BJ (cell line): ENCODE measurements around the gene SLC38A10. TPM values are rescaled to one million over a fixed set of nuclear protein-coding genes. Genes with fewer than 3 reads are reported as not detected.

ENCODE experiments used
- CTCF ChIA-PET: fragments of 350-600 bp; formaldehyde crosslinking; extraction: SDS; loops from one replicate; lab custom pipeline; 2021; ENCODE audit warnings: antibody characterized with exemption, inconsistent platforms; lab: Yijun Ruan, JAX
- POLR2A ChIA-PET: fragments of 300-600 bp; sonication (Branson Sonifier 250); formaldehyde crosslinking; extraction: SDS; loops from one replicate; lab custom pipeline; 2021; ENCODE audit warnings: antibody characterized with exemption; lab: Charles Lee
- DNase-seq: peaks from one replicate; pipeline ENCODE4 v3.0.0-alpha.2; 2011; ENCODE audit warnings: low read depth
- H3K27me3 ChIP-seq: 2 replicates; pipeline ENCODE4 v1.6.0; 2011; ENCODE audit warnings: low read length; ENCODE audit not compliant: control insufficient read depth, insufficient read depth
- H3K36me3 ChIP-seq: 2 replicates; pipeline ENCODE4 v1.5.1; 2011; ENCODE audit warnings: low read length; ENCODE audit not compliant: control insufficient read depth, insufficient read depth
- H3K4me3 ChIP-seq: 2 replicates; pipeline ENCODE4 v1.5.1; 2011; ENCODE audit warnings: low read depth, mild to moderate bottlenecking, control low read depth, low read length
- polyA plus RNA-seq: library from polyadenylated mRNA; depleted of rRNA; stranded (reverse); fragments of >200 nt; gene quantifications from 2 replicates; pipeline ENCODE4 v1.2.3, GENCODE V29; 2011
- TF ChIP-seq, protein P1 (sequence below): IDR thresholded peaks from 2 replicates; pipeline ENCODE4 v1.5.1; 2011; ENCODE audit warnings: low read depth, mild to moderate bottlenecking, control low read depth, inconsistent platforms, low read length, moderate library complexity; ENCODE audit not compliant: insufficient read depth

The SLC38A10 gene
- polyA plus RNA-seq, 1 experiment: 55.4 TPM

DNA sequence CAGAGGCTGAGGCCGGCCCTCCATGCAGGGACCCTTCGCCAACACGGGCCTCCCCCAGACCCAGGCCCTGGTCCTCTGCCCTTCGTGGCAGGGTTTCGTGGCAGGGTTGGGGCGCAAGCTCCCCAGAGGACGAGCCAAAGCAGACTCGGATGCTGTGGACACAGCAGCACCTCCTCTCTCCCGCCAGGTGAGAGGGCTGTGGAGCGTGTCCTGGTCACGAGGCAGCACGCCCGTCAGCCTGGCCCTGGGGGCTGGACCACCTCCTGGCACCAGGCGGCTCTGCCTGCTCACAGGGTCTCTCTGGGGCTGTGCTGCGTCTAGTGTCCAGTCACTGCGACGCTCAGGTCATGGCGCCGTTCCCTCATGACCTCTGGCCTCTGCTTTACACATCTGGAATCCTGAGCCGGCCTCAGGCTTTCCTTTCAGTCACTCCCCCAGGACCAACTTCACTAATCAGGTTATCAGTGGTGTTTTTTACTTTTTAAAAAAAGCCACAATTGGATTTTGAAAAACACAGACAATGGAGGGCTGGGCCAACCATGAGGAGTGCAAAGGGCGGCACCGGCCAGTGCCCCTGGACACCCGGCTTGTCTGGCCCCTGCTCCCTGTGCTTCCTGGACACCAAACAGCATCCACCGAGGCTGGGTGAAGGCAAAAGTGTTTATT is 50.6 kb downstream of the SLC38A10 start:
- Histone ChIP-seq H3K27me3 (no peaks in the 10 kb centered on the region), H3K36me3 (peaks cover 25% of the 10 kb centered on the region), H3K4me3 (no peak overlapping the region)
- POLR2A ChIA-PET: no interaction called here
- CTCF ChIA-PET: interaction anchor here (0.6 kb wide), 1 partner anchor 252 kb away, joined by 3 read pairs; no protein-coding TSS in a partner anchor
- TF ChIP-seq, protein P1, sequence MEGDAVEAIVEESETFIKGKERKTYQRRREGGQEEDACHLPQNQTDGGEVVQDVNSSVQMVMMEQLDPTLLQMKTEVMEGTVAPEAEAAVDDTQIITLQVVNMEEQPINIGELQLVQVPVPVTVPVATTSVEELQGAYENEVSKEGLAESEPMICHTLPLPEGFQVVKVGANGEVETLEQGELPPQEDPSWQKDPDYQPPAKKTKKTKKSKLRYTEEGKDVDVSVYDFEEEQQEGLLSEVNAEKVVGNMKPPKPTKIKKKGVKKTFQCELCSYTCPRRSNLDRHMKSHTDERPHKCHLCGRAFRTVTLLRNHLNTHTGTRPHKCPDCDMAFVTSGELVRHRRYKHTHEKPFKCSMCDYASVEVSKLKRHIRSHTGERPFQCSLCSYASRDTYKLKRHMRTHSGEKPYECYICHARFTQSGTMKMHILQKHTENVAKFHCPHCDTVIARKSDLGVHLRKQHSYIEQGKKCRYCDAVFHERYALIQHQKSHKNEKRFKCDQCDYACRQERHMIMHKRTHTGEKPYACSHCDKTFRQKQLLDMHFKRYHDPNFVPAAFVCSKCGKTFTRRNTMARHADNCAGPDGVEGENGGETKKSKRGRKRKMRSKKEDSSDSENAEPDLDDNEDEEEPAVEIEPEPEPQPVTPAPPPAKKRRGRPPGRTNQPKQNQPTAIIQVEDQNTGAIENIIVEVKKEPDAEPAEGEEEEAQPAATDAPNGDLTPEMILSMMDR: no peak
- no peak for DNase-seq

DNA sequence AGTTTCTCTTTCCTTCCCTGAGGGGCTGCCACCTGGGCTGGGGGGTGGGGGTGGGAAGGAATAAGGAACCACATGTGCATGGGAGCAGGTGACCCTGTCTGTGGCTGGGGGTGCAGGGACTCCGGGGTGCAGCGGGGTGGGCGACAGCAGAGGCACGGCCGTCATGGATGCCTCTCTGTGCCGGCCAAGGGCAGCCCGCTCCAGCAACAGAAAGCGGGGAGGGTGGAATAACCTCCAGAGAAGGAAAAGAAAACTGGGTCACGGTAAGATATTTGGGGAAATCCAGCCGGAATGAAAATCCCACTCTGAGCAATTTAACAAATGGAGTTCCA is 51.8 kb downstream of the SLC38A10 start:
- no peak for DNase-seq
- POLR2A ChIA-PET: no interaction called here
- CTCF ChIA-PET: no interaction called here

DNA sequence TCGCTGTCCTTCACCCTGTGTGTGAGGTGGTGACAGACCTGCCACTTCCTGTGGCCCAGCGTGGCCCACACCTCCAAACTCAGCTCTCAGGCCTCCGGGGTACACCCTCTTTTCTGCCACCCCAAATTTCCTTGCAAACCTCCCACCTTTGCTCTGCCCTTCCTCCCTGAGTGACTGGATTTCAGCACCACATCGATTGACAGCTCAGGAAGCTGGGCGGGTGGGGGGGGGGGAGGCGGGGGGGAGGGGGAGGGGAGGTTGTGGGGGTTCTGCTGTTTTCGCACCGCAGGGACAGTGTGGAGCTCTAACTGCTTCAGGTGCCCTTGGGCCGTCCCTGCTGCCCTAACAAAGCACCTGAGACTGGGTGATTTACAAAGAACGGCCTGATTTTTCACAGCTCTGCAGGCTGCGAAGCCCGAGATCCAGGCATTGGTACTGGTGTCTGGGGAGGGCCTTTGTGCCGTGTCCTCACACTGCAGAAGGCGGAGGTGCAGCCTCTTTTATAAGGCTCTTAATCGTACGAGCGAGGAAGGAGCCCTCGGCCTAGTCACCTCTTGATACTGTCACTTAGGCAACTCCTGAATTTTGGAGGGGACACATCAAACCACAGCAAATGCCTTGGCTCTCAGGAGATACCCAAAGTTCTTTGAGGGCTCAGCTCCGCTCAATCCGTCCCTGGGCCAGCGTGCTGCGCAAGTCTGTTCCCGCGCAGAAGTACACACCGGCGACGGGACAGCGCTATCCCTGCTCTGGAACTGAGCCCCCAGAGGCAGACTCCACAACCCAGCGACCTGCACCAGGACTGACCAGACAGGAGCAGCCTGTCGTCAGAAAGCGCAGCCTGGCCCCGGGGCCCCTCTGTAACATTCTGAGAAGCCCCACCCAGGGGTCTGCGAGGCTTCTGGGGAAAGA is 52.4 kb downstream of the SLC38A10 start:
- POLR2A ChIA-PET: no interaction called here
- TF ChIP-seq, protein P1: no peak
- Histone ChIP-seq H3K4me3 (no peak overlapping the region), H3K27me3 (no peaks in the 10 kb centered on the region), H3K36me3 (peaks cover 22% of the 10 kb centered on the region)
- no peak for DNase-seq
- CTCF ChIA-PET: interaction anchor here (0.7 to 1.5 kb wide), 3 partner anchors 10 to 242 kb away, joined by 3 to 8 read pairs (median 3); no protein-coding TSS in a partner anchor

More for the DNA sequence above, 51.8 kb downstream of the SLC38A10 start:
- H3K36me3 ChIP-seq: peaks cover 22% of the 10 kb centered on the region
- no peaks in the 10 kb centered on the region for H3K27me3 ChIP-seq
- no peak overlapping the region for H3K4me3 ChIP-seq
- TF ChIP-seq, protein P1: no peak

DNA sequence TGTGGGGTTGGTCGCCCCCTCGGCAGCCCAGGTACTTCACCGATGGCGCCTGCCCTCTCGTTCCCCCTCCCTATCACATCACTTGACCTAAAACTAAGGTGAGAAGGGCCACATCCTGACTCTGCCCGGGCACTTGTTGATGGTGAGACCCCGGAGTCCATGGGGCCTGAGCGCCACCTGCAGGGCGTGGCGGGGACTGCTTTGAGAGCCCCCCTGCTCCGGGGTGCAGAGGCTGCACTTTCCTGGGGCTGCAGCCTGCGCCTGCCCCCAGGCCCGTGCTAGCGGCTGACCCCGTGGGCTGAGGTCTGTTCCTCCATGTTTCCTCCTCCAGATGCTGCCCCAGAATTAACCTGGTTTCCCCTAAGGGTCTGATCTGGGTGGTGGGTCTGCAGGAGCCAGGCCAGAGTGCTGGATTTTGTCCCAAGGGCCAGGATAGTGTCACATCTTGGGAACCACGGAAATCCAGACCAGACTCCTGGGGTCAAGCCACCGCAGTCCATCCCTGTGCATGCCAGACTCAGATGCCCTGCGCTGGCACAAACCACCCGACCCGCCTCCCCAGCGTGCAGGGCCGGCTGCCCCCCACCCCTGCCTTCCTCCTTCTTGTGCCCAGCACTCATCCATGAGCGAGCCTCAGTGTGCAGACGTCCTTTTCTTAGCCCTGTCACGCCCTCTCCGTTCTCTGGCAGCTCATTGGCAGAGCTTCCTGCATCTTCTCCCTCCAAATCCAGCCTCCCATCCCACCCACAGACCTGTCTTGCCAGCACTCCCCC is 53.3 kb downstream of the SLC38A10 start:
- DNase-seq: no peak
- H3K36me3 ChIP-seq: peaks cover 22% of the 10 kb centered on the region
- POLR2A ChIA-PET: no interaction called here

More for the DNA sequence above, 53.3 kb downstream of the SLC38A10 start:
- no peaks in the 10 kb centered on the region for H3K27me3 ChIP-seq
- CTCF ChIA-PET: interaction anchor here (0.7 to 1.5 kb wide), 3 partner anchors 9 to 243 kb away, joined by 3 to 8 read pairs (median 3); no protein-coding TSS in a partner anchor
- no peak overlapping the region for H3K4me3 ChIP-seq
- TF ChIP-seq, protein P1: peak; percentile 88
